Fibroblast of peridontal ligament (primary cell): Measurements from ENCODE around the gene GCHFR.

Experiments used
- DNase-seq: peaks from one replicate; pipeline ENCODE4 v3.0.0-alpha.2; 2010; ENCODE audit errors: extremely low read depth

GCHFR gene

DNA sequence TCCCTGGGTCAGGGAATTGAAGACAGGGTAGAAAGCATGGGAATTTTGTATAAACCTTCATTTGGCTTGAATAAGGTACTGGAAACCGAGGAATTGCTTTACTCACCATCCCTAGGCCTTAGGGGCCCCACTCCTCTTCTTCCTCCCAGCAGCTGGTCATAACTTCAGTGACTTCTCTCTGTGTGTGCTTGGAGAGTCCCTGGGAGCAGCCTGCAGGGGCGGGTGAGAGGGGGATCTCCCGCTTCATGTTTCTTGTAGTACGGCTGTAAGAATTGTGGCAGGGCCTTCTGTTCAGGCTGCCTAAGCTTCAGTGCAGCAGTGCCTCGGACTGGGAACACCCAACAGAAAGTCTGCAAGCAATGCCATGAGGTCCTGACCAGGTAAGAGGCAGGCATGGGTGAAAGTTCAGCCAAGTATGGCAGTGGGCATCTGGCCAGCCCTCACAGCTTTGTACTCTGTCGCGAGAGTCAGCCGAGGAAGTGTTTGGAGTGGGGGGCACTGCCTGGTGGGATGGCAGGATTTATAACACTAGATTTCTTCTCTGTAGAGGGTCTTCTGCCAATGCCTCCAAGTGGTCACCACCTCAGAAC is 45.1 kb downstream of the GCHFR start:
- no peak for DNase-seq

DNA sequence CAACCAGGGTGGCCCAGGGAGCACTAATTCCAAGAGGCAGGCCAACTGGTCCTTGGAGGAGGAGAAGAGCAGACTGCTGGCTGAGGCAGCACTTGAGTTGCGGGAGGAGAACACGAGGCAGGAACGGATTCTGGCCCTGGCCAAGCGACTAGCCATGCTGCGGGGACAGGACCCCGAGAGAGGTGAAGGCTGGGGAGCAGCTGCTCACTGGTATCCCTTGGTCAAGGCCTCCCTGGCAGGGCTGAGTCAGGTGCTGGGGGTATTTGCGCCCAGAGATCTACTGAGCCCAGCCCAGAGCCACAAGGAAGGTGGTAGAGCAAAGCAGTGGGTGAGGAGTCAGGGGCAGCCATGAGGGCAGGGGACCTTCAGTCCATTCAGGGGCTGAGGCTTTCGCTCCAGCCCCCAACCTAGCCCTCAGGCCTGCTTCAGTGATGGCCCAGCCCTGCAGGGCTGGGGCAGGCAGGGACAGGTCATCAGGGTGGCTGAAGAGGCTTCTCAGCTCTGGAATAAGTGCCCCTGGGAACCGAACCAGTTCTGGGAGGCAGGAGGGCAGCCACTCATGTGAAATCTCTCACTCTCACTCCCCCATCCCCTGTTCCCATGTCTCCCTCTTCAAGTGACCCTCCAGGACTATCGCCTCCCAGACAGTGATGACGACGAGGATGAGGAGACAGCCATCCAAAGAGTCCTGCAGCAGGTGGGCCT is 49.0 kb downstream of the GCHFR start:
- no peak for DNase-seq

DNA sequence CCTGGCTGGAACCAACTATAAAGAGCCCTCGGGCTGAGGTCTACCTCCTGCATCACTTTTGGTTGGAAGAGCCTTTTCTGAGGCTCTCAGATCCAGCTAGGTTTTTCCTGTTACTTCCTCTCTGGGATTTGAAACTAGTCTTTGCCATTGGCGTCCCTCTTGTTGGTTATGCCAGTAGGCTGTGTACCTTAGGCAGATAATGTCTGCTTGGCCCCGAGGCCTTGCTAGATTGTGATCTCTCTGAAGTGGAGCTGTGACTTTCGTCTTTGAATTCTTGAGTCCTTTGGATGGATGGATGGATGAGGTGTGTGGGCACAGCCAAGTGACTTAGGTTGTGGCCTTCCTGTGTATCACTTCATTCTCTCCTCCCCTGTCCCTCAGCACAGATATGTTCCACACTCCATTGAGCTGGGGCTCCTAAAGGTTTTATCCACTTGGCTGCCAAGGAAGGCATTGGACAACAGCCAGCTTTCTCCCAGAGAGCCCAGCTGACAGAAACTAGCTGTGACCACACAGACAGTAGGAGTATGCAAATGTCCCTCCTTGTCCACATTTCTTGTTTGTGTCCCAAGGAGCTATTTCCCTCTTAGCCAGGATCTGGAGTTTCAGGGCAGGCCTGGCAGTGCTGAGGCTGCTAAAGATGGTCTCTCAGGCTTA is 51.3 kb downstream of the GCHFR start:
- DNase-seq, result no peak
